GM18951 (cell line): Measurements from ENCODE around the gene CBL.
A peak's percentile ranks its signal among the peaks of the same experiment; 100 is the strongest.

ENCODE experiments used
- POLR2A ChIP-seq: IDR thresholded peaks from 4 replicates; pipeline ENCODE4 v1.6.1; 2011; ENCODE audit warnings: mild to moderate bottlenecking; ENCODE audit not compliant: insufficient read length, insufficient read depth; ENCODE audit errors: extremely low read depth
- in situ Hi-C: fragments of 300-500 bp; cut with MboI; formaldehyde crosslinking; loops from one replicate; pipeline ENCODE4 v1.12.0; 2022; ENCODE audit warnings: low sequenced_read_pairs, mixed read lengths, inconsistent platforms; ENCODE audit not compliant: unreplicated experiment

Gene CBL

DNA sequence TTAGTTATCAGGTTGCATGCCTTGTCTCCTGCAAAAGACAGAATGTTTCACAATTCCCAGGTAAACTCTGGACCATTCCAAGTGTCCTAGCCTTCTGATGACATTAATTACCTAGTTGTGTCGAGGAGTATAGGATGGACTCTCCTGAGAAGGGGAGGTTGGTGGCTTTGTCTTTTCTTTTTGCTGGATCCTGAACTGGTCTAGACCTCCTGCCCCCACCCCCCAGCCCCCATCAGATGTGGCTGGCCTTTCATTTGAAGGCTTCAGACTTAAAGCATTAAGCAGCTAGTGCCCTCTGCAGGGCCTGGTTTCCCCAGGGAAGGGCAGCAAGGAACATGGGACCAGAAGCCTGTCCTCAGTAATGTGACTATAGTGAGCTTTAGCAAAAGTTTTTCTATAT is 101.1 kb downstream of the CBL start:
- in situ Hi-C loops, result no loop called here
- TF ChIP-seq POLR2A, result no peak

DNA sequence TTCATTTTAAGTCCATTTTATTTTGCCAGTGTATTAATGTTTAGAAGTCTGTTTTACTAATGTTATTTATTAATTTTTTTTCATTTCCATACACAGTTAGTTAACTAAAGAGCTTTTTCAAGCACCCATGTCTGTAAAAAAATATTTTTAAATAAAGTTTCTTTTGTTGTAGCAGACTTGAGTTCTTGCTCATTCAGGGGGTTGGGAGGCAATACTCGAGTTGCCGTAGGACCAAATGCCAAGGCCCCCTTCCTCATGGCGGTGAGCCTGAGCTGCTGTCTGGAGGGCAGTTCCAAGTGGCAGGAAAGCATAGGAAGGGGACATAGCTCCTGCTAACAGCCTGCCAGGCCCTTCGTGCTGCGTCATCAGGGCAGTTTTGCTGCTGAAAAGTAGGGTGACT is 101.8 kb downstream of the CBL start:
- in situ Hi-C loops, result no loop called here
- TF ChIP-seq POLR2A, result no peak

DNA sequence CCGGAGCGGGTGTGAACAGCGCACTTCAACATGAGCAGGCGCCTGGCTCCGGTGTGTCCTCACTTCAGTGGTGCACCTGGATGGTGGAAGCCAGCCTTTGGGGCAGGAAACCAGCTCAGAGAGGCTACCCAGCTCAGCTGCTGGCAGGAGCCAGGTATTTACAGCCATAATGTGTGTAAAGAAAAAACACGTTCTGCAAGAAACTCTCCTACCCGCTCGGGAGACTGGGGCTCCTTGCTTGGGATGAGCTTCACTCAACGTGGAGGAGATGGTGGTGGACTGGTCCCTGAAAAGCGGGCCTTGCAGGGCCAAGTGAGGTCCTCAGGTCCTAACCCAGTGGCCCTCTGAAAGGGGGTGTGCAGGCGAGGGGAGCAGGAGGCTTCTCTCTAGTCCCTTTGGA is 103.3 kb downstream of the CBL start:
- in situ Hi-C loops, result no loop called here
- no peak for TF ChIP-seq POLR2A

DNA sequence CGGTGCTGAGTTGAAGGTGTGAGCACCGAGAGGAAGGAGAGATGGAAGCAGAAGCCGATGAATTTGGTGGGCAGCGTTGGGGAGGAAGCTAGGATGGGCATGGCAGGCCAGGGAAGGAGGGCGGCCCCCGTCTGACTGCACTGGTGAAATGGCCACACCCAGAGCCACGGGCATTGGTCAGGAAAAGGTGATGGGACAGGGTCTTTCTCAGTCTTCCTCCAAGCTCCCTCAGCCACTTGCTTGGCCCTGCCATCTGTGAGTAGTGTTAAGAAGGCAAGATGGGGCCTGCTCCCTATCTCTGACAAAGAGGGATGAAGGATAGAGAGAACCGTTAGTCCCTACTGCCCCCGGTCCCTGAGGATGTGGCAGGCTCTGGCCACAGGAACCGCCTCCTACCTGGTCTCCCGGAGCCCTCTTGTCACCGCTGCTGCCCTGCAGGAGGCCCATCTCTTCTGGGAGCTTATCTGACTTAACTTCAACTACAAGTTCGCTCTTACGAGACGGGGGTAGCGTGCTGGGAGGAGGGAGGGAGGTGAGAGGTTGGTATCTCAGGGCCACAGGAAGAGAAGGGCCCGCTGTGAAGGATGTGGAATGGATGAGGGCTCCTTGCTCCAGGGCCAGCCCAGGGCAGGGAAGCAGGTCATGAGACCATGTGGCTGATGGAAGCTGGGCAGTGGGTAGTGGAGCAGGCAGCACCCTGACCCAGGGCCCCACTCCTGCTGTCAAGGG is 104.0 kb downstream of the CBL start:
- TF ChIP-seq POLR2A, result no peak
- in situ Hi-C loops, result no loop called here

DNA sequence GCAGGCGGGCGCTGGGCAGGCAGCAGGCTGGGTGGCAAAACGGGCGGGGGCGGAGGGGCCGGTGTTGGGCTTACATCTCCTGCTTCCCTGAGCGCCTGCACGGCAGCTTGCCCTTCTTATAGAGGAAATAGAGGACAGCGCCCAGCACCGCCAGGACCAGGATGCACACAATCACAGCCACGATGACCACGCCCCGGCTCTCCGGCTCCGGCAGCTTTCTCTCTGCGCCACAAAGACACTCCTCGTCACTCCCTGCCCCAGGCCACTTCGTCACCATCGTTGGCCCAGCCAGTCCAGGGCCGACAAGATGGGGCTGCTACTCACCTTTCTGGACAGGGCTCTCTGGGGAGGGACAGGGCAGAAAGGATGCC is 104.5 kb downstream of the CBL start:
- in situ Hi-C loops, result no loop called here

DNA sequence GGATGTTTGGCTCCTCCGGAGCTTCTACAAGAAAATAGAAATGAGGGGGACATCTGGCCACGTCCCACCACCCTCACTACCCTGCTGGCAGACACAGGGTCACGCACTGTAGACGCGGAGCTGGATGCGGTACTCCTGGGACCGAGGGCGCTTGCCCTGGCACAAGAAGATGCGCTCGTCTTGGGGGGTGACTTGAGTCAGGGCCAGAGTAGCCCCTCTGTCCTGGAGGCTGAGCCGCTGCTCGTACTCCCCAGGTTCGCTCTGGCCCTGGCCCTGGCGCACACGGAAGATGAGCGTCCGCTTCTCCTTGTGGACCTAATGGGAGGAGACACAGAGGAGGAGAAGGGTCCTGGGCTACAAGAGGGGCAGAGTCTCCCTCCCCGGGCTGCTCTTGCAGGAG is 108.6 kb downstream of the CBL start:
- no peak for TF ChIP-seq POLR2A
- in situ Hi-C loops, result no loop called here

More for the DNA sequence above, 104.5 kb downstream of the CBL start:
- no peak for TF ChIP-seq POLR2A

DNA sequence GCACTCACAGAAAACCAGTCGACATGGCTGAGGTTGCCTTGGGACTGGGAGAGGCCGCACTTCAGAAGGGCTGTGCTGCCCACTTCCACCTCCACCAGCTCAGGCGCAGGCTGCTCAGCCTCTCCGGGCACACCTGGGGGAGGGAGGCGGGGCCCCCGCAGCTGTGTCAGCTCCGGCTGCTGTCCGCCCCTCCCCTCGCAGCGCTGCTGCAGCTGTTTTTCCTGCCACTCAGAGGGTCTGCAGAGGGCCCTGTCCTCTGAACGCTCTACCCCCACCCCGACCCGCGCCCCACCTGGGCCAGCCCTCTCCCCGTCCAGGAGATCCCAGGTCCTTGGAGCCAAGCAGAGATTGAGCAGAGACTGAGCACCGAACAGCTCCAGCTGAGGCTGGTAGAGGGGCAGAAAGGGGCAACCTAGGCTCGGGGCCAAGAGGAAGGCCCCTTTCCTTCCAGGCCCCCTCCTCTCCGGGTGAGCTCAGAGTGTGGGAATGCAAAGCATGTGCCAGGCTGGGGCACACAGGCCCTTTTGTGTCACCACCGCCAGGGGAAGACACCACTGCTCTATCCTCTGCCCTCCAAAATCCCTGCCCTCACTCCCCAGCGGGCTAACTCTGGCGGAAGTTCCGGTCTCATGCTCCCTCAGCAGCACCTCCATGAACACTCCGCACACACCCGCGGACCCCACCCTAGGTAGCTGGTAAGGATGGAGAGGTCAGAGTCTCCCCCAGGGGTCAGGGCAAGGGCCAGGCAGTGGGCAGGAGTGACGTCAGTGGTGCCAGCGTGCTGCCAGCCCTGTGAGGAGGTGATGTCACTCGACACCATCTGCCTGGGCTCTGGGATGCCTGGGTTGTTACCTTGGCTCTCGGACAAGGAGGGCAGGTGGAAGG is 109.2 kb downstream of the CBL start:
- TF ChIP-seq POLR2A, result no peak
- in situ Hi-C loops, result no loop called here

DNA sequence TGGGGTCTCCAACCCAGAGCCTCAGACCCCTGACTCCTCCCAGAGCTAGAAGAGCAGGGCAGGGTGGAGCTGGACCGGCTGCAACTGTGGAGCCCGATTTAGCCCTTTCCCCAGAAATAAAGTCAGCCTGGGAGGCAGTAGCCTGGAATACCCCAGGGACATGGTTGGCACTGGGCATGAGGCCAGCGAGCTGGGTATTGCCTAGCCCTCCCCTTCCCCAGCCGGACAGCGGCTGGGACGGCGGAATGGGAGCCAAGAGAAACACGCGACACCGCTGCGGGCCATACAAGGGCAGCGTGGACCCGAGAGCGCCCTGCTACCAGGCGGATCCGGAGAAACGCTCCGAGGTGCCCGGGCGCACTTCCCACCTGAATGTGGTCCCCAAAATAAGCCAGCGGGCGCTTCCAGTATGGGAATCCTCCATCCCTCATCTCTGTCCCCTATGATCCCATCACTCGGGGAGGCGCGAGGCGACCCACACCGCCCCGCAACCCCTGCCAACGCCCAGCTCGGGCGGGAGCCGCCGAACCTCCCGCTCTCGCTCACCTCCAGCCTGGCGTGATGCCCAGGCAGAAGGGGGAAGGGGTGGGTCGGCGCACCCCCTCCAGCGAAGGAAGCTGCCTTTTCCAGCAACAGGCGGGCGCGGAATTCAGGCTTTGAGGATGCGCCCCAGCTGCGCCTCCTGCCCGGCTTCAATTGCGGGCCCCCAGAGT is 110.0 kb downstream of the CBL start:
- in situ Hi-C loops, result no loop called here

DNA sequence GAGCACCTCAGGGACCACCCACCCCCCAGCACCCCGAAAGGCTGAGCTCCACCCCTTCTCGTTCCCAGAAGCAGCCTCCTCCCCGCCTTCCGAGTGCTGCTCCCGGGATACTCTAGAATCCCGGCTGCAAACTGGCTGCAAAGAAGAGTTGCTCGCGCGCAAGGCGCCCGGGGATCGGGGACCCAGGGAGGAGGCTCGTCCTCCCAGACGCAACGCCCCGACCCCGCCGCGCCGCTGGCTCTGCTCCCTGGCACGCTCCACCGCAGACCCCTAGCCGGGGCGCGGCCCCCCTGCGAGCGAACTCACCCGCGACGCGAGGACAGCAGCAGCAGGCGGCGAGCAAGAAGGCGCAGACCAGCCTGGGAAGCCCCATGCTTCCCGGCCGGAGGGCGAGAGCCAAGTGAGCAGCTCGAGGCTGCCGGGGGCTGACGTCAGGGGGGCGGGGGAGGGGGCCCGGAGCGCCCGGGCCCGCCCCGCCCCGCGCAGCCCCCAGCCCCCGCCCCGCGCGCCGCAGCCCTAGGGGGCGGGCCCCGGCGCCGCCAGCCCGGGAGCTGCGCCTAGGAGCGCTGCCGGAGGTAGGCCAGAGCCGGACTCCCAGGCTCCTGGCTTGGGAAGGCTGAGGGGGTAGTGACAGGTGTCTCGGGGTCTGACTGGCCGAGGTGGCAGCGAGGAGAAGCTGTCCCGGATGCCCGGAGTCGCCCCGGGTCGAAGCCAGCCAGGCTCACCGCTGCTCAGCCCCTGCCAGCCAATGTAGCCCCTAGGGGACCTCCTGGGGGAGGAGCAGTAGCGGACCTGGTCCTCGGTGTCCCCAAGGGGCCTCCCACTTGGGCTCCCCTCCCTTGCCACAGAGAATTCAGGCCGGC is 110.8 kb downstream of the CBL start, which contains the start of gene MCAM:
MCAM (minus strand) TSS at position 402 of the 863 bp plus-strand sequence; CDS start at position 373, 29 bp downstream.
- TF ChIP-seq POLR2A, result peak; percentile 52
- in situ Hi-C loops, result no loop called here

More for the DNA sequence above, 110.0 kb downstream of the CBL start:
- no peak for TF ChIP-seq POLR2A

DNA sequence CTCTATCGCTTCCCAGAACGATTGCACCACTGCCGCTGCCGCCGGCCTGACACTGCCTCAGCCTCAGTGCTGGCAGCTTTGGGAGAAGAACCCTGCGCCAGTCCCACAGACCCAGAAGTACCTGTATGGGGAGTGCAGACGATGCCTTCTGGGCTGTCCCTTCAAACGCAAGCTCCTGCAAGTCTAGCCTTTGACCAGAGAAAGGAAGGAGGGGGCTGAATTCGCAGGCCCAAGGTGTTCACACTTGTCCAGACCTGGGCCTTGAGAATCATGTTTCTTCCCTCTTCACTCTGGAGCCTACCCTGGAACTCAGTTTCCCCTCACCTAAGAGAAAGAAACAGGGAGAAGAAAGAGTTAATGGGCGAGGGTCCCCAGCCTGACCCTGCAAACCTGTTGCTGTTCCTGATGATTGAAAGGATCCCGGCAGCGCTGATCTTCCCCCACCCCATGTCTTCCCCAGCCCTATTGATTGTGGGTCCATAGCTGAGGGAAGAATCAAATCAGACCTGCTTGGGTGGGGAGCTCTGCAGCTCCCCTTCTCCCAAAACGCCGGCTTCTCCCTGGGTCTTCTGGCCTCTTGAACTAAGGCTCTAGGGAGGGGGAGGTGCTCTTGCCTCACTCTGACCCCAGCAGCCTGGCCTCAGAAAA is 111.6 kb downstream of the CBL start:
- TF ChIP-seq POLR2A, result no peak
- in situ Hi-C loops, result no loop called here

DNA sequence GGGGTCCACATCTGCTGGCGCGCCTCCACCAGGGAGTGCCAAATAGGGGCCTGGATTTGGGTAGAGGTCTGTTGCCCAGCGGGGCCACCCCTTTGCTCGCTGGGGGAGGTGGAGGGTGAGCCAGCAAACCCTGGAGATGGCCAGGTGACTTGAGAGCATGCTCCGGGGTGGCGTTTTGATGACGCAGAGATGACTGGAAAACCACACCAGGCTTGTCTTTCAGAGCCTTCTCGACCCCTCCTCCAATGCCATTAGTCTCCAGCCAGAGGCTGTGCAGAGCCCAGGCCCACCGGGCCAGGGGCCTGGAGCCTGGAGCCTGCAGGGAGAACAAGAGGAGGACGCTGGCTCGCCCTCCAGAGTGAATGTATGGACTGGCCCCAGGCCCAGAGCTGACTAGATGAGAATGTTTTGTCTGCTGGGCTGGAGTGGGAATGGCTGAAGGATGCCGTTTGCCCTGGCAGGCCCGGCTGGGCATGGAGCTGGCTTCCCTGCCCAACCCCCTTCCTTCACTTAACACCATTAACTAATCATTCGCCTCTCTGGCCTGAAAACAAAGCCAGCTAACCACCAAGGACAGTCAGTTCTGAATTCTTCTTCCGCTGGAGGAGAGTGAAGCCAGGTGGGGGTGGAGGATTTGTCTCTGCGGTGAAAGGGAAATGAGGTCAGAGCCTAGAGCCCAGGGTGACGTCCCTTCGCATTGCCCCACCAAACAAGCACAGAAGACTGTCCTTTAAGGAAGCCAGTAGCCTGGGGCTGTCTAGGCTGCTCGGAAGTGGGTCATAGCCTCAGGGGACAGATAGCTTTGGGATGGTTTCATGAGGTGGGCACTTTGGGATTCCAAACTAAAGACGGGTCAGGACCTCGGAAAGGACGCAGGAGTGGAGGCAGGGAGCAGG is 112.3 kb downstream of the CBL start:
- TF ChIP-seq POLR2A, result peak; percentile 15
- in situ Hi-C loops, result no loop called here
